Fibroblast of villous mesenchyme (primary cell): ENCODE data around the gene SHTN1. TPM values are rescaled to one million over a fixed set of nuclear protein-coding genes. Genes with fewer than 3 reads are reported as not detected.
A peak's percentile ranks its signal among the peaks of the same experiment; 100 is the strongest.

Source experiments
- DNase-seq: peaks from one replicate; pipeline ENCODE4 v3.0.0-alpha.2; 2010; ENCODE audit warnings: low read depth
- H3K4me3 ChIP-seq: 2 replicates; pipeline ENCODE4 v1.5.1; 2011; ENCODE audit warnings: low read depth, mild to moderate bottlenecking, low read length
- CTCF ChIP-seq: IDR thresholded peaks from 2 replicates; pipeline ENCODE4 v1.5.1; 2012; ENCODE audit warnings: low read depth, mild to moderate bottlenecking, low read length; ENCODE audit not compliant: insufficient read depth
- total RNA-seq: library from RNA; depleted of rRNA; stranded (reverse); fragments of >200 nt; gene quantifications from 2 replicates; pipeline ENCODE4 v1.2.3, GENCODE V29; 2012

SHTN1 gene
- total RNA-seq, 1 donor = 2.2 TPM

DNA sequence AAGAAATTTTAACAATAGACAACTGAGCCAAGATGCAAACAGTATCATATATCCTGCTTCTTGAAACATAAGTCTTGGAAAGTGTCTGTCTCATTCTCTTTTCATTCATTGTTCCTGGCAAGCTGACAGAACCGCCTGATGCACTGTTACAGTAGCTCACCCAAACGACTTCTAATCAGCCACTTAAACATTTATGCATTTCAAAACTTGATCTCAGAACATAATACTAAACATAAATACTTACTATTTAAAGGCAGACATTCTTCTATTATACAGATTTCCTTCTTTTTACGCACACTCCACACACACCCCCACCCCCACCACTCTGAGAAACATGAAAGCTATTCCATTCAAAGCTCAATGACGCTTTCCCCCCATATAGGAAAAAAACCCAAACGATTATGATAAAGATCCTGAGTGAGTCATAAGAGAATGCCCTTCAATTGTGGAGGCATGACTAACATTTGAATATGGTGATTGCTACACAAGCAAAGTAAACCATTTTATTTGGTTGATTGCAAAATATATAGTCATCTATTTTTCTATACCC lies 30.5 kb downstream of the SHTN1 start:
- peak; percentile 83 for DNase-seq
- TF ChIP-seq CTCF = no peak
- H3K4me3 ChIP-seq = no peak overlapping the region

DNA sequence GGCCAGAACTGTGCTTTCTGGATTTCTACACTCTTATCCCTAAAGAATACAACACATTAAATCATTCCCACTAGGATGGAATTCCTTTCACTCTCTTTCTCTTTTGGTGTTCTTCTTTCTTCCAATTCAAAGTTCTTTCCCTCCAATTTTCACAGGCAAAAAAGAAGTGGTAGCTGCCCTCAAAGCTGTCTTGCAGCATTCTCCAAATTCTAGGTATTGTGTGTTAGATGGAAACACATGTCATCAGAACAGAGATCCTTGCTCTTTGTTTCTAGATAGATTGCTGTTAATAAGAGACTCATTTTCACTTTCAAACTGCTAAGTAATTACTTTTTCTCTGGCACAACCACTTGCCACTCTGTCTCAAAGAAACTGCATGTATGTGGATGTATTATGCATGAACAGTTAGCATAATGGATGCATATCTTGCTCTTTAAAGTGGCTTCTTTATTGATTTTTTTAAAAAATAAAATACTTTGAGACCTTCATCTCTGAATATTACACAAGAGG lies 31.0 kb downstream of the SHTN1 start:
- no peak overlapping the region for H3K4me3 ChIP-seq
- no peak for DNase-seq
- TF ChIP-seq CTCF = no peak

DNA sequence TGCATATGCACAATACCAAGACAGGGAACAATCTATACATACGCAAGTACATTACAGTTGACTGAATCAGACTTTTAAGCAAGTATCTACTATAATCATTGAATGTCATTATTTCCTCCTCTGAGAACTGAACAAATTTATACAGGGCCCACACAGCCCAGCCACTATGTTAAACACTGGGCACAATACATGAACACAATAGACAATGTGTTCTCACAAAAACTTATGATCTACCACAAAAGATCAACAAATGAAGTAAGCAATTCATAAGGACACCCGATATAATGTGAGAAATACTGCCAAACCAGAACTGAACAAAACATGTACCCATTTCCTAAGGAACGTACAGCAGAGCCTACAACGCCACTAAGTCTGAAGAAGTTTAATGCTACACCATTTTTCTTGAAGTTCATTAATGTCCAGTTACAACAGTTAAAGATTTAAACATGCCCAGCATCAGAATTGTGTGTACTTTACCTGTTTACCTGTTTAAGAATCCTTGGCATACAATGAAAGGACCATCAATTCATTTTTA lies 31.5 kb downstream of the SHTN1 start:
- TF ChIP-seq CTCF = no peak
- H3K4me3 ChIP-seq = no peak overlapping the region
- no peak for DNase-seq

DNA sequence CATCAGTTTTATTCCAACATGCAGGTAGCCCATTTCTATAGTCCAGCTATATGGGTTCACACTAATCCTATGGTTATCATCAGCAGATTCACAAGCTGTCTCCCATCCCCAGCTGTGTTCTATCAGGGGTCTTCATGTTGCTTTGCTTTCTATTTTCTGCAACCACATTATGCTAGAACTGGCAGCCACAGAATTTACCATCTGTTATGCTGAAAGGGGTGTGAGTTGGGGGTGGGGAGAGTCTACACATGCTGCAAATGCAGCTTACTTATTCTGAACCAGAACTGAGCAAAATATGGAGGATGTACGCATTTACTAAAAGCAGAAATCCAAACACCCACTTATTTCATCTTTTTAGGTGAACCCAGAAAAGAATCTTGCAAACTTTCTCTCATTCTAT lies 32.9 kb downstream of the SHTN1 start:
- TF ChIP-seq CTCF = no peak
- no peak for DNase-seq
- no peak overlapping the region for H3K4me3 ChIP-seq

DNA sequence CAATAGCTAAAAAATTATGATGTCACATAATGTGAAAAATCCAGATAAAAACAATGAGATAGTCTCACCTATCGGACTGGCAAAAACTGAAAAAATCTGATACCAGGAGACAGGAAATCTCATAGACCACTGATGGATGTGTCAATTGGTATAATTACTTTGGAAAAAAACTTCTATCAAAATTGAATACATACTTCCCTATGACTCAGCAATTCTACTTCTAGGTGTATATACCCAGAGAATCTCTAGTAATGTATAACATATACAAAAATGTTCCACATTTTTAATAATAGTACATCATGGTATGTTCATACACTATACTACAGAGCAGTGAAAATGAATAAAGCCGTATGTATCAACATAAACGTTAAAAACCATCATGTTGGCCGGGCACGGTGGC lies 34.9 kb downstream of the SHTN1 start:
- no peak for TF ChIP-seq CTCF
- DNase-seq = no peak
- no peak overlapping the region for H3K4me3 ChIP-seq

DNA sequence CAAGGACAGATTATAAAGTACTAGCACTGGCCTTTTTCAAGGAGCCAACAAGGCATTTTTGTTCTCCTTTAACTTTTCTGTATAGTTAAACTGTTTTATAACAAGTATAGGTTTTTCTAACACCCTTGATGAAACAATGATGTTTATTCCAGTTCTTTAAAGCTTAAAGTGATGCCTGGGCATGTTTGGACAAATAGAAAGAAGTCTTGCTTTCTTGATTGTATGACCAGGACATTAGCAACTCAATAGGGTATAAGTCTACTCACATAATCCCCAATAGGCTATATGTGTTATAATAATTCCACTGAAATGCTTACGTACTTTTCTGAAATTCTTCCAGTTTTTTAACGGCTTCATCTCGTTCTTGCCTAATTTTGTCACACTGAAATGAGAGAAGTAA lies 36.7 kb downstream of the SHTN1 start:
- DNase-seq = no peak
- TF ChIP-seq CTCF = no peak

More for the DNA sequence above, 36.7 kb downstream of the SHTN1 start:
- no peak overlapping the region for H3K4me3 ChIP-seq
